Caco-2 (cell line): ENCODE data around the gene ATG16L1. TPM values are rescaled to one million over a fixed set of nuclear protein-coding genes. Genes with fewer than 3 reads are reported as not detected.

Experiments
- BruUV-seq: library from RNA; stranded (reverse); fragments of 400-500 nt; replicated peaks from 2 replicates; lab custom pipeline; 2021; lab: Mats Ljungman, UMichigan
- CTCF ChIA-PET: fragments of 300-600 bp; sonication (Branson Sonifier 250); formaldehyde crosslinking; loops from one replicate; lab custom pipeline; 2022; ENCODE audit warnings: antibody characterized with exemption; lab: Charles Lee
- POLR2A ChIA-PET: fragments of 300-600 bp; sonication (Branson Sonifier 250); formaldehyde crosslinking; loops from one replicate; lab custom pipeline; 2022; ENCODE audit warnings: antibody characterized with exemption; lab: Charles Lee
- DNase-seq, 2 experiments: peaks; one replicate each; pipeline versions ENCODE4 v3.0.0 to v3.0.0-alpha.2; 2020 to 2022
- H3K27me3 ChIP-seq: replicated peaks from 2 replicates; pipeline ENCODE4 v1.6.0; 2011; ENCODE audit warnings: low read length; ENCODE audit not compliant: control insufficient read depth, insufficient read depth
- H3K36me3 ChIP-seq: 2 replicates; pipeline ENCODE4 v1.5.1; 2011; ENCODE audit warnings: low read length; ENCODE audit not compliant: control insufficient read depth, insufficient read depth
- H3K4me1 ChIP-seq: fragments of 250-450 bp; sonication (Bioruptor Pico); 2 replicates; pipeline ENCODE4 v1.5.1; 2020; ENCODE audit warnings: mild to moderate bottlenecking
- H3K4me3 ChIP-seq: 2 replicates; pipeline ENCODE4 v1.5.1; 2011; ENCODE audit warnings: low read depth, mild to moderate bottlenecking, control low read depth, low read length
- H3K9me3 ChIP-seq: fragments of 250-450 bp; sonication (Bioruptor Pico); 2 replicates; pipeline ENCODE4 v1.5.1; 2020; ENCODE audit warnings: mild to moderate bottlenecking, moderate library complexity
- H3K27ac Mint-ChIP-seq: one replicate; pipeline ENCODE4 v1.8.0; 2022; ENCODE audit warnings: mixed read lengths; ENCODE audit not compliant: unreplicated experiment
- H3K27me3 Mint-ChIP-seq: one replicate; pipeline ENCODE4 v1.8.0; 2022; ENCODE audit warnings: mixed read lengths; ENCODE audit not compliant: insufficient read depth, unreplicated experiment
- H3K36me3 Mint-ChIP-seq: one replicate; pipeline ENCODE4 v1.8.0; 2022; ENCODE audit warnings: mild to moderate bottlenecking, mixed read lengths; ENCODE audit not compliant: insufficient read depth, unreplicated experiment
- H3K4me1 Mint-ChIP-seq: one replicate; pipeline ENCODE4 v1.8.0; 2022; ENCODE audit warnings: low read depth, mixed read lengths; ENCODE audit not compliant: unreplicated experiment
- H3K4me3 Mint-ChIP-seq: one replicate; pipeline ENCODE4 v1.8.0; 2022; ENCODE audit warnings: mild to moderate bottlenecking, moderate library complexity, mixed read lengths; ENCODE audit not compliant: unreplicated experiment
- H3K9me3 Mint-ChIP-seq: one replicate; pipeline ENCODE4 v1.8.0; 2022; ENCODE audit warnings: mixed read lengths; ENCODE audit not compliant: unreplicated experiment
- CTCF ChIP-seq, 2 experiments: fragments of 200-600 bp in 1 of 2; IDR thresholded peaks; 1 replicate in 1 of 2; 2 replicates in 1 of 2; pipeline versions ENCODE4 v1.5.1 to v1.8.0; 2011 to 2022; ENCODE audit warnings: antibody characterized with exemption in 1 of 2, control low read depth in 1 of 2, inconsistent platforms in 1 of 2, low read depth in 1 of 2, low read length in 1 of 2, mild to moderate bottlenecking in 1 of 2, moderate library complexity in 1 of 2; ENCODE audit not compliant: insufficient read depth in 1 of 2, severe bottlenecking in 1 of 2, unreplicated experiment in 1 of 2
- intact Hi-C: fragments of 100-400 bp; cut with micrococcal nuclease; formaldehyde crosslinking; loops from one replicate; pipeline ENCODE4 v1.10.0; 2022; ENCODE audit not compliant: unreplicated experiment
- total RNA-seq: library from RNA; stranded (reverse); gene quantifications from 2 replicates; pipeline ENCODE4 v1.2.3, GENCODE V29; 2022

Gene ATG16L1
- total RNA-seq, 1 experiment from 2014 or later = 20.1 TPM

GRCh38 chr2:233260661-233261060 lies 9.2 kb downstream of the ATG16L1 start:
- no peak for TF ChIP-seq CTCF (IDR thresholded peaks at IDR 0.05; ENCODE audit: insufficient read depth in 1 of 2, low read depth in 1 of 2, low read length in 1 of 2, severe bottlenecking in 1 of 2, unreplicated experiment in 1 of 2)
- ChIA-PET CTCF (no interaction called here), POLR2A (no interaction called here)
- H3K27me3 Mint-ChIP-seq = no peaks in the 10 kb centered on the region
- H3K27ac Mint-ChIP-seq = no peak overlapping the region
- BruUV-seq = no TSS peak
- Histone ChIP-seq H3K9me3 (no peaks in the 10 kb centered on the region), H3K4me3 (no peak overlapping the region), H3K4me1 (no peaks in the 10 kb centered on the region), H3K27me3 (no peaks in the 10 kb centered on the region), H3K36me3 (no peaks in the 10 kb centered on the region)
- no peak overlapping the region for H3K4me3 Mint-ChIP-seq
- H3K9me3 Mint-ChIP-seq = no peaks in the 10 kb centered on the region
- intact Hi-C loops = no loop called here
- no peak for DNase-seq
- no peaks in the 10 kb centered on the region for H3K4me1 Mint-ChIP-seq
- H3K36me3 Mint-ChIP-seq = peaks cover 63% of the 10 kb centered on the region

DNA sequence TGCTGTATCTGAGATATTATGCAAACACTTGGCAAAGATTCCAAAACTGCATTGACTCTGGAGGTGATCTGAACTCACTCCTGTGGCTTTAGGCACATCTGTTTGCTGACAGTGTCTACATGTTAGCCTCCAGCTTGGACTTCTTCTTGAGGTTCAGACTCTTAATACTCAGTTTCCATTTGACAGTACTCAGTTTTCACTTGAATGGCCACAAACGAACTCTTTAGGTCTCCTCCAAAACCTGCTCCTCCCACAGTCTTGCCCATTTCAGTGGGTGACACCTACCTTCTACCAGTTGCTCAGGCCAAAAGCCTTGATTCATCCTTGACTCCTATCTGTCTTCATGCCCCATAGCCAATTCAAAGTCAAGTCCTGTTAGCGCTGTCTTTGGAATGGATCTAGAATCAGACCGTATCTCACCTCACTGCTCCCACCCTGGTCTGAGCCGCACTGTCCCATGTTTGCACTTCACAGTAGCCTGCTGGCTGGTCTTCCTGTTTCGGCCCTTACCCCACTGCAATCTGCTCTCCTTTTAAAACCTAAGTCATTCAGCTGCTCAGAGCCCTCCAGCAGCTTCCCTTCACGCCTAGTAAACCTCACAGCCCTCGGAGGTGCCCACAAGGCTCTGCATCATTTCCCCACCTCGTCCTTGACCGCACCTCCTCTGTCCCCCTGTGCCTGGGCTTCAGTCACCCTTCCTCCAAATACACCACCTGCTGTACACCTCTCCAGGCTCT lies 10.5 kb downstream of the ATG16L1 start:
- ChIA-PET CTCF (no interaction called here), POLR2A (no interaction called here)
- Histone ChIP-seq H3K27me3 (no peaks in the 10 kb centered on the region), H3K4me1 (no peaks in the 10 kb centered on the region), H3K4me3 (no peak overlapping the region), H3K36me3 (no peaks in the 10 kb centered on the region), H3K9me3 (no peaks in the 10 kb centered on the region)
- Mint-ChIP-seq H3K9me3 (no peaks in the 10 kb centered on the region), H3K4me3 (no peak overlapping the region), H3K36me3 (peaks cover 67% of the 10 kb centered on the region), H3K27ac (peak overlapping the region; percentile 28), H3K4me1 (no peaks in the 10 kb centered on the region), H3K27me3 (no peaks in the 10 kb centered on the region)
- DNase-seq = no peak
- TF ChIP-seq CTCF (IDR thresholded peaks at IDR 0.05; ENCODE audit: insufficient read depth in 1 of 2, low read depth in 1 of 2, low read length in 1 of 2, severe bottlenecking in 1 of 2, unreplicated experiment in 1 of 2) = no peak
- no TSS peak for BruUV-seq
- intact Hi-C loops = no loop called here

DNA sequence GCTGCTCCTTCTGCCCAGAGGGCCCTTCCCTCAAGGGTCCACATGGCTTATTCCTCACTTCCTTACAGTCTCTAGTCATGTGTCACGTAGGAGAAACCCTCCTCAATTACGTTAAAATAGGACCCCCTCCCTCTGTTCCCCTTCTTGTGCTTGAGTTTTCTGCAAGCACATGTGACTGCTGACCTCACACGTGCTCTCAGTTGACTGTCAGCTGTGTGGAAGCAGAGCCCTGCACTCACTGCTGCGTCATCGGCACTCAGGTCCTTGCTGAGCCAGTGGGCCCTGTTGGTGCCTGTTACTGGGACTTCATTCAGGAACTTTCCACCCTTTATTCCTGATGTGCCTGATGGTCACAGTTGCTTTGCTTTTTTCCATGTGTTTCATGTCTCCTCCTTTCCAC lies 11.1 kb downstream of the ATG16L1 start:
- Mint-ChIP-seq H3K27me3 (no peaks in the 10 kb centered on the region), H3K4me1 (no peaks in the 10 kb centered on the region), H3K9me3 (no peaks in the 10 kb centered on the region), H3K27ac (peak overlapping the region; percentile 28), H3K36me3 (peaks cover 72% of the 10 kb centered on the region), H3K4me3 (no peak overlapping the region)
- no peak for DNase-seq
- BruUV-seq = no TSS peak
- no peak for TF ChIP-seq CTCF (IDR thresholded peaks at IDR 0.05; ENCODE audit: insufficient read depth in 1 of 2, low read depth in 1 of 2, low read length in 1 of 2, severe bottlenecking in 1 of 2, unreplicated experiment in 1 of 2)
- H3K9me3 ChIP-seq = no peaks in the 10 kb centered on the region
- H3K4me1 ChIP-seq = no peaks in the 10 kb centered on the region
- H3K4me3 ChIP-seq = no peak overlapping the region
- CTCF ChIA-PET = no interaction called here
- H3K27me3 ChIP-seq = no peaks in the 10 kb centered on the region
- H3K36me3 ChIP-seq = no peaks in the 10 kb centered on the region
- intact Hi-C loops = no loop called here
- POLR2A ChIA-PET = no interaction called here
